Measurements from ENCODE around the gene H3-3A. TPM values are rescaled to one million over a fixed set of nuclear protein-coding genes. Genes with fewer than 3 reads are reported as not detected.
A peak's percentile ranks its signal among the peaks of the same experiment; 100 is the strongest.

Gene H3-3A
- polyA plus RNA-seq, 1 of the 3 experiments (the other 2 are of a cell fraction) = 315 TPM

DNA sequence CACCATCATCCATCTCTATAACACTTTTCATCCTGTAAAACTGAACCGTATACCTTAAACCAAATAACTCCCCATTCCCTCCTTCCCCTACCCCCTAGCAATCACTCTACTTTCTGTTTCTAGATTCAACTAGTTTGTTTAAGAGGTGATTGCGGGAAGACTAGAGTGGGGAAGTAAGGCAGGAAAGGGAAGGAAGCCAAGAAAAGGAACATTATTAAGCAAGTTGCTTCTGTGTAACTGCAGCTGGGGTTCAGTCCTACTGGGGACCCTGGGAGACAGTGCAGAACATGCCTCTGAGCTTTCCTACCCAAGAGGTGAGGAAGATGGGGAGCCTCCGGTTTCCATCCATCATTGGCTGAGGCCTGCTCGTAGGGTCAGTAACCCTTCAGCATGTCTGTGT, 28.9 kb upstream of the H3-3A start:
- no peaks in the 10 kb centered on the region for H3F3A ChIP-seq (replicated peaks; ENCODE audit: insufficient read depth)
- no peak overlapping the region for H3K27ac ChIP-seq (ENCODE audit: low read depth in 2 of 2, low read length in 1 of 2)
- H3K79me2 ChIP-seq (ENCODE audit: insufficient read depth) = no peaks in the 10 kb centered on the region
- no peaks in the 10 kb centered on the region for H3K9me3 ChIP-seq
- TF ChIP-seq RXRA (IDR thresholded peaks at IDR 0.05; ENCODE audit: borderline replicate concordance, low read depth) = no peak
- no peak for TF ChIP-seq TCF12 (IDR thresholded peaks at IDR 0.05)
- TF ChIP-seq MXI1 (IDR thresholded peaks at IDR 0.05; ENCODE audit: low read depth, low read length) = no peak
- TF ChIP-seq, protein P1, sequence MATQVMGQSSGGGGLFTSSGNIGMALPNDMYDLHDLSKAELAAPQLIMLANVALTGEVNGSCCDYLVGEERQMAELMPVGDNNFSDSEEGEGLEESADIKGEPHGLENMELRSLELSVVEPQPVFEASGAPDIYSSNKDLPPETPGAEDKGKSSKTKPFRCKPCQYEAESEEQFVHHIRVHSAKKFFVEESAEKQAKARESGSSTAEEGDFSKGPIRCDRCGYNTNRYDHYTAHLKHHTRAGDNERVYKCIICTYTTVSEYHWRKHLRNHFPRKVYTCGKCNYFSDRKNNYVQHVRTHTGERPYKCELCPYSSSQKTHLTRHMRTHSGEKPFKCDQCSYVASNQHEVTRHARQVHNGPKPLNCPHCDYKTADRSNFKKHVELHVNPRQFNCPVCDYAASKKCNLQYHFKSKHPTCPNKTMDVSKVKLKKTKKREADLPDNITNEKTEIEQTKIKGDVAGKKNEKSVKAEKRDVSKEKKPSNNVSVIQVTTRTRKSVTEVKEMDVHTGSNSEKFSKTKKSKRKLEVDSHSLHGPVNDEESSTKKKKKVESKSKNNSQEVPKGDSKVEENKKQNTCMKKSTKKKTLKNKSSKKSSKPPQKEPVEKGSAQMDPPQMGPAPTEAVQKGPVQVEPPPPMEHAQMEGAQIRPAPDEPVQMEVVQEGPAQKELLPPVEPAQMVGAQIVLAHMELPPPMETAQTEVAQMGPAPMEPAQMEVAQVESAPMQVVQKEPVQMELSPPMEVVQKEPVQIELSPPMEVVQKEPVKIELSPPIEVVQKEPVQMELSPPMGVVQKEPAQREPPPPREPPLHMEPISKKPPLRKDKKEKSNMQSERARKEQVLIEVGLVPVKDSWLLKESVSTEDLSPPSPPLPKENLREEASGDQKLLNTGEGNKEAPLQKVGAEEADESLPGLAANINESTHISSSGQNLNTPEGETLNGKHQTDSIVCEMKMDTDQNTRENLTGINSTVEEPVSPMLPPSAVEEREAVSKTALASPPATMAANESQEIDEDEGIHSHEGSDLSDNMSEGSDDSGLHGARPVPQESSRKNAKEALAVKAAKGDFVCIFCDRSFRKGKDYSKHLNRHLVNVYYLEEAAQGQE (IDR thresholded peaks at IDR 0.05; ENCODE audit: low read depth, low read length) = no peak
- TF ChIP-seq NRF1 (IDR thresholded peaks at IDR 0.05; ENCODE audit: low read depth, low read length) = no peak
- TF ChIP-seq, protein P2, sequence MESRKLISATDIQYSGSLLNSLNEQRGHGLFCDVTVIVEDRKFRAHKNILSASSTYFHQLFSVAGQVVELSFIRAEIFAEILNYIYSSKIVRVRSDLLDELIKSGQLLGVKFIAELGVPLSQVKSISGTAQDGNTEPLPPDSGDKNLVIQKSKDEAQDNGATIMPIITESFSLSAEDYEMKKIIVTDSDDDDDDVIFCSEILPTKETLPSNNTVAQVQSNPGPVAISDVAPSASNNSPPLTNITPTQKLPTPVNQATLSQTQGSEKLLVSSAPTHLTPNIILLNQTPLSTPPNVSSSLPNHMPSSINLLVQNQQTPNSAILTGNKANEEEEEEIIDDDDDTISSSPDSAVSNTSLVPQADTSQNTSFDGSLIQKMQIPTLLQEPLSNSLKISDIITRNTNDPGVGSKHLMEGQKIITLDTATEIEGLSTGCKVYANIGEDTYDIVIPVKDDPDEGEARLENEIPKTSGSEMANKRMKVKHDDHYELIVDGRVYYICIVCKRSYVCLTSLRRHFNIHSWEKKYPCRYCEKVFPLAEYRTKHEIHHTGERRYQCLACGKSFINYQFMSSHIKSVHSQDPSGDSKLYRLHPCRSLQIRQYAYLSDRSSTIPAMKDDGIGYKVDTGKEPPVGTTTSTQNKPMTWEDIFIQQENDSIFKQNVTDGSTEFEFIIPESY (IDR thresholded peaks at IDR 0.05; ENCODE audit: borderline replicate concordance, low read depth) = no peak
- no peak for TF ChIP-seq SIN3A (IDR thresholded peaks at IDR 0.05; ENCODE audit: borderline replicate concordance, low read depth, low read length)
- TF ChIP-seq, protein P3, sequence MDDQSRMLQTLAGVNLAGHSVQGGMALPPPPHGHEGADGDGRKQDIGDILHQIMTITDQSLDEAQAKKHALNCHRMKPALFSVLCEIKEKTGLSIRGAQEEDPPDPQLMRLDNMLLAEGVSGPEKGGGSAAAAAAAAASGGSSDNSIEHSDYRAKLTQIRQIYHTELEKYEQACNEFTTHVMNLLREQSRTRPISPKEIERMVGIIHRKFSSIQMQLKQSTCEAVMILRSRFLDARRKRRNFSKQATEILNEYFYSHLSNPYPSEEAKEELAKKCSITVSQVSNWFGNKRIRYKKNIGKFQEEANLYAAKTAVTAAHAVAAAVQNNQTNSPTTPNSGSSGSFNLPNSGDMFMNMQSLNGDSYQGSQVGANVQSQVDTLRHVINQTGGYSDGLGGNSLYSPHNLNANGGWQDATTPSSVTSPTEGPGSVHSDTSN (IDR thresholded peaks at IDR 0.05) = no peak
- TF ChIP-seq RAD21 (IDR thresholded peaks at IDR 0.05; ENCODE audit: low read length) = no peak
- no peak for TF ChIP-seq ELF1 (IDR thresholded peaks at IDR 0.05)
- TF ChIP-seq, protein P4, sequence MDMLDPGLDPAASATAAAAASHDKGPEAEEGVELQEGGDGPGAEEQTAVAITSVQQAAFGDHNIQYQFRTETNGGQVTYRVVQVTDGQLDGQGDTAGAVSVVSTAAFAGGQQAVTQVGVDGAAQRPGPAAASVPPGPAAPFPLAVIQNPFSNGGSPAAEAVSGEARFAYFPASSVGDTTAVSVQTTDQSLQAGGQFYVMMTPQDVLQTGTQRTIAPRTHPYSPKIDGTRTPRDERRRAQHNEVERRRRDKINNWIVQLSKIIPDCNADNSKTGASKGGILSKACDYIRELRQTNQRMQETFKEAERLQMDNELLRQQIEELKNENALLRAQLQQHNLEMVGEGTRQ (IDR thresholded peaks at IDR 0.05; ENCODE audit: borderline replicate concordance, low read depth, low read length) = no peak
- TF ChIP-seq SMC3 (IDR thresholded peaks at IDR 0.05; ENCODE audit: low read depth, low read length) = no peak
- TF ChIP-seq, protein P5, sequence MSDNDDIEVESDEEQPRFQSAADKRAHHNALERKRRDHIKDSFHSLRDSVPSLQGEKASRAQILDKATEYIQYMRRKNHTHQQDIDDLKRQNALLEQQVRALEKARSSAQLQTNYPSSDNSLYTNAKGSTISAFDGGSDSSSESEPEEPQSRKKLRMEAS (IDR thresholded peaks at IDR 0.05; ENCODE audit: low read depth) = no peak
- TF ChIP-seq RCOR1 (IDR thresholded peaks at IDR 0.05; ENCODE audit: low read length) = no peak
- no peak for TF ChIP-seq CHD2 (IDR thresholded peaks at IDR 0.05; ENCODE audit: low read length, partially characterized antibody)
- TF ChIP-seq, protein P6, sequence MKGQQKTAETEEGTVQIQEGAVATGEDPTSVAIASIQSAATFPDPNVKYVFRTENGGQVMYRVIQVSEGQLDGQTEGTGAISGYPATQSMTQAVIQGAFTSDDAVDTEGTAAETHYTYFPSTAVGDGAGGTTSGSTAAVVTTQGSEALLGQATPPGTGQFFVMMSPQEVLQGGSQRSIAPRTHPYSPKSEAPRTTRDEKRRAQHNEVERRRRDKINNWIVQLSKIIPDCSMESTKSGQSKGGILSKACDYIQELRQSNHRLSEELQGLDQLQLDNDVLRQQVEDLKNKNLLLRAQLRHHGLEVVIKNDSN (IDR thresholded peaks at IDR 0.05; ENCODE audit: borderline replicate concordance, low read depth) = no peak
- no peak for TF ChIP-seq NFIC (IDR thresholded peaks at IDR 0.05; ENCODE audit: borderline replicate concordance)
- TF ChIP-seq FOXJ3 (CRISPR knock-in tag; IDR thresholded peaks at IDR 0.05) = no peak
- TF ChIP-seq, protein P7, sequence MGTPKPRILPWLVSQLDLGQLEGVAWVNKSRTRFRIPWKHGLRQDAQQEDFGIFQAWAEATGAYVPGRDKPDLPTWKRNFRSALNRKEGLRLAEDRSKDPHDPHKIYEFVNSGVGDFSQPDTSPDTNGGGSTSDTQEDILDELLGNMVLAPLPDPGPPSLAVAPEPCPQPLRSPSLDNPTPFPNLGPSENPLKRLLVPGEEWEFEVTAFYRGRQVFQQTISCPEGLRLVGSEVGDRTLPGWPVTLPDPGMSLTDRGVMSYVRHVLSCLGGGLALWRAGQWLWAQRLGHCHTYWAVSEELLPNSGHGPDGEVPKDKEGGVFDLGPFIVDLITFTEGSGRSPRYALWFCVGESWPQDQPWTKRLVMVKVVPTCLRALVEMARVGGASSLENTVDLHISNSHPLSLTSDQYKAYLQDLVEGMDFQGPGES (IDR thresholded peaks at IDR 0.05; ENCODE audit: low read depth, low read length) = no peak
- 0 out of 2 replicates have a peak overlapping the region, but pooled peaks have one; percentile 11 for H2AFZ ChIP-seq (ENCODE audit: low read depth)
- H3K4me2 ChIP-seq = no peak overlapping the region
- 92% methylated on average over 4 of the region's 4 CpGs for WGBS (ENCODE audit: low lambda C conversion rate)
- H3K4me3 ChIP-seq (ENCODE audit: low read depth in 2 of 2, low read length in 1 of 2) = no peak overlapping the region
- CTCF ChIA-PET = interaction anchor here (0.6 to 1.3 kb wide), 2 partner anchors 46 to 48 kb away, joined by 3 to 4 read pairs; no protein-coding TSS in a partner anchor
- no peaks in the 10 kb centered on the region for H3K36me3 ChIP-seq (replicated peaks in 1 of 2; ENCODE audit: control insufficient read depth in 1 of 2, insufficient read depth in 2 of 2, low read length in 1 of 2)
- no peak overlapping the region for H3K9ac ChIP-seq
- no peaks in the 10 kb centered on the region for H3K9me2 ChIP-seq
- POLR2A ChIA-PET = no interaction called here
- H4K20me1 ChIP-seq (ENCODE audit: insufficient read depth) = no peaks in the 10 kb centered on the region
- peaks cover 0 to 3% of the 10 kb centered on the region in 2 experiments; a peak in 2 of 4 replicates for H3K4me1 ChIP-seq (ENCODE audit: control insufficient read depth in 1 of 2, insufficient read depth in 2 of 2, low read depth in 1 of 2, low read length in 1 of 2)
- DNase-seq = no peak
- H3K27me3 ChIP-seq (ENCODE audit: insufficient read depth) = no peaks in the 10 kb centered on the region
